ENCODE results near the gene AP1G2. TPM values are rescaled to one million over a fixed set of nuclear protein-coding genes. Genes with fewer than 3 reads are reported as not detected.

AP1G2 gene
- total RNA-seq, 2 experiments from 2014 or later: 162 to 166 TPM

- H3K4me1 Mint-ChIP-seq: no peaks in the 10 kb centered on the region
- POLR2A ChIA-PET: no interaction called here
- intact Hi-C loops (cut with DNase I, micrococcal nuclease): no loop called here
- no peak overlapping the region for H3K4me3 Mint-ChIP-seq
- H3K27ac Mint-ChIP-seq: no peak overlapping the region
- no peak for ATAC-seq
- no peaks in the 10 kb centered on the region for H3K27me3 Mint-ChIP-seq
- no peaks in the 10 kb centered on the region for H3K9me3 Mint-ChIP-seq (ENCODE audit: low read depth)
- CTCF ChIA-PET: interaction anchor here (0.8 kb wide), 1 partner anchor 37 kb away, joined by 3 read pairs; no protein-coding TSS in a partner anchor
- H3K36me3 Mint-ChIP-seq (ENCODE audit: low read depth): no peaks in the 10 kb centered on the region
- no peak for DNase-seq
Observed at GRCh38 chr14:23521785-23522640, 45.6 kb downstream of the AP1G2 start.

GRCh38 chr14:23520899-23521533 lies 46.6 kb downstream of the AP1G2 start:
- intact Hi-C loops (cut with DNase I, micrococcal nuclease): no loop called here
- H3K36me3 Mint-ChIP-seq (ENCODE audit: low read depth): no peaks in the 10 kb centered on the region
- H3K27ac Mint-ChIP-seq: no peak overlapping the region
- H3K27me3 Mint-ChIP-seq: no peaks in the 10 kb centered on the region
- H3K4me3 Mint-ChIP-seq: no peak overlapping the region
- no peaks in the 10 kb centered on the region for H3K4me1 Mint-ChIP-seq
- ChIA-PET POLR2A (no interaction called here), CTCF (interaction anchor here (0.5 to 1.7 kb wide), 3 partner anchors 18 to 38 kb away, joined by 3 to 6 read pairs (median 3); no protein-coding TSS in a partner anchor)
- DNase-seq: no peak
- no peak for ATAC-seq
- no peaks in the 10 kb centered on the region for H3K9me3 Mint-ChIP-seq (ENCODE audit: low read depth)

GRCh38 chr14:23518709-23519108 lies 48.9 kb downstream of the AP1G2 start:
- H3K4me3 Mint-ChIP-seq: no peak overlapping the region
- intact Hi-C loops (cut with DNase I, micrococcal nuclease): no loop called here
- H3K27ac Mint-ChIP-seq: no peak overlapping the region
- CTCF ChIA-PET: interaction anchor here (0.9 kb wide), 1 partner anchor 40 kb away, joined by 4 read pairs; no protein-coding TSS in a partner anchor
- ATAC-seq: no peak
- POLR2A ChIA-PET: no interaction called here
- no peaks in the 10 kb centered on the region for H3K9me3 Mint-ChIP-seq (ENCODE audit: low read depth)
- no peaks in the 10 kb centered on the region for H3K27me3 Mint-ChIP-seq
- no peak for DNase-seq
- H3K36me3 Mint-ChIP-seq (ENCODE audit: low read depth): no peaks in the 10 kb centered on the region
- no peaks in the 10 kb centered on the region for H3K4me1 Mint-ChIP-seq

- ATAC-seq: no peak
- intact Hi-C loops (cut with DNase I, micrococcal nuclease): no loop called here
- Mint-ChIP-seq H3K4me1 (no peaks in the 10 kb centered on the region), H3K27ac (no peak overlapping the region), H3K4me3 (no peak overlapping the region), H3K27me3 (no peaks in the 10 kb centered on the region), H3K36me3 (ENCODE audit: low read depth) (no peaks in the 10 kb centered on the region), H3K9me3 (ENCODE audit: low read depth) (no peaks in the 10 kb centered on the region)
- ChIA-PET POLR2A (no interaction called here), CTCF (interaction anchor here (0.9 to 1.2 kb wide), 2 partner anchors 20 to 41 kb away, joined by 3 to 4 read pairs; no protein-coding TSS in a partner anchor)
- DNase-seq: no peak
Observed at GRCh38 chr14:23517650-23518326, 49.8 kb downstream of the AP1G2 start.

GRCh38 chr14:23514644-23514957 lies 53.0 kb downstream of the AP1G2 start:
- Mint-ChIP-seq H3K4me1 (peaks cover 8% of the 10 kb centered on the region), H3K9me3 (ENCODE audit: low read depth) (no peaks in the 10 kb centered on the region), H3K36me3 (ENCODE audit: low read depth) (no peaks in the 10 kb centered on the region), H3K27me3 (no peaks in the 10 kb centered on the region), H3K4me3 (no peak overlapping the region), H3K27ac (no peak overlapping the region)
- ChIA-PET POLR2A (no interaction called here), CTCF (no interaction called here)
- ATAC-seq (no peak), DNase-seq (no peak)
- intact Hi-C loops (cut with DNase I, micrococcal nuclease): no loop called here

- POLR2A ChIA-PET: no interaction called here
- H3K4me1 Mint-ChIP-seq: peaks cover 8% of the 10 kb centered on the region
- H3K27ac Mint-ChIP-seq: no peak overlapping the region
- H3K27me3 Mint-ChIP-seq: no peaks in the 10 kb centered on the region
- intact Hi-C loops (cut with DNase I, micrococcal nuclease): no loop called here
- no peak overlapping the region for H3K4me3 Mint-ChIP-seq
- no peaks in the 10 kb centered on the region for H3K36me3 Mint-ChIP-seq (ENCODE audit: low read depth)
- DNase-seq (no peak), ATAC-seq (no peak)
- CTCF ChIA-PET: no interaction called here
- no peaks in the 10 kb centered on the region for H3K9me3 Mint-ChIP-seq (ENCODE audit: low read depth)
Observed at GRCh38 chr14:23513818-23514643, 53.6 kb downstream of the AP1G2 start.

GRCh38 chr14:23513005-23513817 lies 54.4 kb downstream of the AP1G2 start:
- Mint-ChIP-seq H3K4me1 (peaks cover 8% of the 10 kb centered on the region), H3K27me3 (no peaks in the 10 kb centered on the region), H3K36me3 (ENCODE audit: low read depth) (no peaks in the 10 kb centered on the region), H3K27ac (no peak overlapping the region), H3K9me3 (ENCODE audit: low read depth) (no peaks in the 10 kb centered on the region), H3K4me3 (no peak overlapping the region)
- intact Hi-C loops (cut with DNase I, micrococcal nuclease): no loop called here
- no peak for ATAC-seq
- POLR2A ChIA-PET: no interaction called here
- no peak for DNase-seq
- CTCF ChIA-PET: interaction anchor here (0.5 kb wide), 1 partner anchor 76 kb away, joined by 4 read pairs; no protein-coding TSS in a partner anchor

- H3K36me3 Mint-ChIP-seq (ENCODE audit: low read depth): no peaks in the 10 kb centered on the region
- CTCF ChIA-PET: interaction anchor here (0.5 to 0.6 kb wide), 2 partner anchors 18 to 619 kb away, joined by 3 read pairs; no protein-coding TSS in a partner anchor
- peaks cover 8% of the 10 kb centered on the region for H3K4me1 Mint-ChIP-seq
- intact Hi-C loops (cut with DNase I, micrococcal nuclease): no loop called here
- POLR2A ChIA-PET: no interaction called here
- peak overlapping the region; percentile 77 for H3K27ac Mint-ChIP-seq
- peak overlapping the region; percentile 59 for H3K4me3 Mint-ChIP-seq
- ATAC-seq (peak; percentile 44), DNase-seq (peak; percentile 44)
- H3K9me3 Mint-ChIP-seq (ENCODE audit: low read depth): no peaks in the 10 kb centered on the region
- no peaks in the 10 kb centered on the region for H3K27me3 Mint-ChIP-seq
Observed at GRCh38 chr14:23512156-23512555, 55.4 kb downstream of the AP1G2 start.
